HG03521 (cell line): ENCODE measurements around the gene JSRP1.

Experiments used
- ATAC-seq: cut with Tn5 transposase; IDR thresholded peaks from one replicate; pipeline ENCODE4 v1.9.1; 2021; ENCODE audit warnings: mild to moderate bottlenecking, moderate library complexity; ENCODE audit not compliant: unreplicated experiment

The JSRP1 gene

DNA sequence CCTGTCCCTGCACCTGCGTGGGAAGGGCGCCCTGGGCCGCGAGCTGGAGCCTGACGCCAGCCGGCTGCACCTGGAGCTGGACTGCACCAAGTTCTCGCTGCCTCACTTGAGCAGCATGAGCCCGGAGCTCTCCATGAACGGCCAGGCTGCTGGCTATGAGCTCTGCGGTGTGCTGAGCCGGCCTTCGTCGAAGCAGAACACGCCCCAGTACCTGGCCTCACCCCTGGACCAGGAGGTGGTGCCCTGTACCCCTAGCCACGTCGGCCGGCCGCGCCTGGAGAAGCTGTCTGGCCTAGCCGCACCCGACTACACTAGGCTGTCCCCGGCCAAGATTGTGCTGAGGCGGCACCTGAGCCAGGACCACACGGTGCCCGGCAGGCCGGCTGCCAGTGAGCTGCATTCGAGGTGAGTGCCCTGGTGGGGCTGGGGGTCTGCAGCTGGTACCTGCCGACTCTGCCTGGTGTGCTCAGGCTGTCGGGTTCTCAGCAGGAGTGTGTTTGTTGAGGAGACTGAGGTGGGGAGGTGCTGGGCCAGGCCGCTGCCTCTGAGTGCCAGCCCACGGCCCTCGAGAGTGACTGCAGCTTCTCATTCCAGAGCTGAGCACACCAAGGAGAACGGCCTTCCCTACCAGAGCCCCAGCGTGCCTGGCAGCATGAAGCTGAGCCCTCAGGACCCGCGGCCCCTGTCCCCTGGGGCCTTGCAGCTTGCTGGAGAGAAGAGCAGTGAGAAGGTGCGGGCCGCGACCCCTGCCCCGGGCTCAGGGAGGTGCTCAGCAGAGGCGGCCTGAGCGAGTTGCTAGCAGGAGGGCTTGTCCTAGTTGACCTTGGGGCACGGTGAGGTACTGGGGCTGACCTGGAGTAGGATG lies 39.6 kb downstream of the JSRP1 start:
- ATAC-seq: no peak

DNA sequence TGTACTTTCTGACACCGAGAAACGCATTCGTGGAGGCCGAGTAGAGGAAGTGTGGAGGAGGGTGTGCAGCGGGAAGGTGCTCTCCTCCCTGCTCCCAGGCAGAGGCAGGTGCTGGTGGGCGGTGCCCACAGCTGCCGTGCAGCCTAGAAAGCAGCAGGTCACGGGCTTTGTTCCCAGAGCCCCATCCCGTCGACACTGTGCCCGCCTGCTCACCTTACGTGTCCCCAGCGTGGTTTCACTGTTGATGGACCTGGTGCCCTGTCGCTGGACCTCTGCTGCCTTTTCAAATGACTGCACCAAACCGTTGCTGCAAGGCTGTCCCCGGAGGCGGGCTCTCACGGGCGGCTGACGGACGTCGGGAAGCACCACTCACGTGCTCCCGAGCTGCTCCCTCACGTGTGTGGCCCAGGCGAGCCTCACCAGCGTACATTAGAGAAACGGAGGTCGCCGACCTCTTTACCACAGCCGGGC lies 40.9 kb downstream of the JSRP1 start:
- no peak for ATAC-seq

DNA sequence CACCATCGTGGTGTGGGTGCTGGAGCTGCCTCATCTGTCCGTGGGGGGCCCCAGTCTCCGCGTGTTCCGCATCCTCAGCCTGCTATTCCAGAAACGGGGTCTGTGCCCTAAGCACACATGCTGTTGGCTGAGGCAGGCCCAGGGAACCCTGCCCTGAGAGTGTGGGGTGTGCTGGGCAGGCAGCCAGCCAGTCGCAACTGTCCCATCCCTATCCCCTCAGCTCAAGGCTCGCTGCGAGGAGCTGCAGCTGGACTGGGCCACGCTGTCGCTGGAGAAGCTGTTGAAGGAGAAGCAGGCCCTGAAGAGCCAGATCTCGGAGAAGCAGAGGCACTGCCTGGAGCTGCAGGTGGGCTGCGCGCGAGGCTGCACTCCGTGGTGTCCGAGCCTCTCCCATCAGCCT lies 42.0 kb downstream of the JSRP1 start:
- ATAC-seq: no peak

DNA sequence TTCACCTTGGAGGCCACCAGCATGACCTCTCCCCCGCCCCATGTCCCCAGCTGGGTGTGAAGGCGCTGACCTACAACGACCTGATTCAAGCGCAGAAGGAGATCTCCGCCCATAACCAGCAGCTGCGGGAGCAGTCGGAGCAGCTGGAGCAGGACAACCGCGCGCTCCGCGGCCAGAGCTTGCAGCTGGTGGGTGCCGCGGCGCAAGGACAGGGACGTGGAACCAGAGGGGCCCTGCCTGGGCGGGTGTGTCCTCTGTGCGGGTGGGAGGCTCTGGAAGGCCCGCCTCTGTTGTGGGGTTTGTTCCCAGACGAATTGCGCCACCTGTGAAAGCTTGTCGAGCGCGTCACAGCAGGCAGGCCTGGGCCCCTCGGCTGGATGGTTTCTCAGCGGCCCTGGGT lies 42.4 kb downstream of the JSRP1 start:
- ATAC-seq: no peak

- no peak for ATAC-seq
These were observed 43.1 kb downstream of the JSRP1 start for GRCh38 chr19:2212861-2213711.

DNA sequence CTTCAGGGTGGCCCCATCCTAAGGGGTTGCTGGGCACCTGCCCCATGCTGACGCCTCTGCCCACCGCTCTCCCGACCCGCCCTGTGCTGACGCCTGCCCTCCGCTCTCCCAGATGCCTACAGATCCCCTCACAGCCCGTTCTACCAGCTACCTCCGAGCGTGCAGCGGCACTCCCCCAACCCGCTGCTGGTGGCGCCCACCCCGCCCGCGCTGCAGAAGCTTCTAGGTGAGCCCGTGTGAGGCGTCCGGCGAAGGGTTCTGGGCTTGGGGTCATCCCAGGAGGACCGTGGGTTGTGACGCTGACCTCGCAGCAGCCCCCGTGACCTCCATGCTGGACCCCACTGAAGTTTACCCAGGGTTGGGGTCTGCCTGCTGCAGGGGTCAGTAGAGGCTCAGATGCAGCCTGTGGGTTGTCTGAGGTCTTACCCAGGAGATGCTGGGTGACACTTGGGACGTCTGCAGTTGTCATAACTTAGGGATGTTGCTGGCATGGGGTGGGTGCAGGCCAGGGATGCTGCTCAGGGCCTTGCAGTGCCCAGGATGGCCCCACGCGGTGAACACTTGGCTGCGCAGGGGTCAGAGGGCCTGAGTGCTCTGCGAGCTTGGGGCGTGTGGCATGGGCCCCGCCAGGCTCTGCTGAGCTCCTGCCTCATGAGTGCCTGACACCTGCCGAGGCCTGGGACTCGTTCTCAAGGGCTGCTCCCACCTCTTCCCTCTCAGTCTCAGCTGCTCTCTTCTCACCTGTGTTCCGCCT lies 45.1 kb downstream of the JSRP1 start:
- ATAC-seq: no peak

DNA sequence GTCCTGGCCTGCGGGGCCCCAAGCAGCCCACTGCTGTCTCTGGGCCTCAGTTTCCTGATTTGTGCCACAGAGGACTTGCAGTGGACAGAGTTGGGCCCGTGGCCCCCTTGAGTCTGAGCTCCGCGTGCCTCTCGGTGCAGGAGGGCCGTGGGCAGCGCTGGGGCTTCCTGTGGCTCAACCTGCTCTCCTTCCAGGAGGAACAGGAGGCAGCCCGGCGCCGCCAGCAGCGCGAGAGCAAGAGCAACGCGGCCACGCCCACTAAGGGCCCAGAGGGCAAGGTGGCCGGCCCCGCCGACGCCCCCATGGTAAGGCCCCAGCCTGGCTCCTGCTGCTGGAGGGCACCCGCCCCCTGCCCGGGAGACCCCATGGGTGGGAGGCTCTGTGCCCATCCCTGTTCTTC lies 46.0 kb downstream of the JSRP1 start:
- ATAC-seq: no peak

GRCh38 chr19:2209408-2209807 lies 46.8 kb downstream of the JSRP1 start:
- no peak for ATAC-seq

- no peak for ATAC-seq
These were observed 47.2 kb downstream of the JSRP1 start for GRCh38 chr19:2208975-2209374.

DNA sequence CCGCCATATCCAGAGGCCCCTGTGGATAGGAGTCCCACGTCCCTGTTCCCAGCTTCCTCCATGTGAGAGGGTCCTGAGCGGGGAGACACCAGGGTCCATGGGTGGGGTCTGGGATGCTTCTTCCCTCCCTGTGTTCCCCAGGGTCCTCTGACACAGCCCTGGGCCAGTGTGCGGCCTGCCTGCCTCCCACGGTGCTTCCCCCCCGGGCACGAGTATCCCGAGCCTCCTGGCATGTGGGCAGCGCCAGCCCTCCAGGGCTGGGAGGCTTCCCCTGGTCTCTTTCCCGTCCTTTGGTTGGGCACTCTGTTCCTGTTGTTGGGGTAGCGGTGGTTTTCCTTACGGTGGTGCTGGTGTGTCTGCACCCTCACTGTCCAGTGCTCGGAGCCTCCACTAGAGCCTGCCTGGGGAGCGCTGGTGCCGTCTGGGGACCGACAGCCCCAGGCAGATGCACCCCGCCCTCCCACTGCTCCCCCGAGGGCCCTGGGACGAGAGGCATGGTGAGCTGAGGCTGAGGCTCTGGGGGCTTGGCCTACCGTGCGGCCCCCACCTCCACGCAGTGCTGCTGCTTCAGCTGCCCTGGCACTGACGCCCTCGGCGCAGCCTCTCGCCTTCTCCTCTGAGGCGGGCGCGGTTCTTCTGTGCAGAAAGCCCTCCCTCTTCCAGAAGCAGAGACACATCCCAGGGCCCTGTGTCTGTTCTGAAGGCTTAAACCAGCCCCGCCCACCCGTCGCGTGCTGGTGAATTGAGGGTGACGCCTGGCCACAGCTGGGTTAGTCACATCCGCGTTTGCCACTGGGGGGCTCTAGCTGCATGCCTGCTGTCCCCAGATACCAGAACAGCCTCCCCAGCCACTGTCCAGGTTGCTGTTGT lies 48.0 kb downstream of the JSRP1 start:
- ATAC-seq: no peak

GRCh38 chr19:2207008-2207407 lies 49.2 kb downstream of the JSRP1 start:
- ATAC-seq: no peak

DNA sequence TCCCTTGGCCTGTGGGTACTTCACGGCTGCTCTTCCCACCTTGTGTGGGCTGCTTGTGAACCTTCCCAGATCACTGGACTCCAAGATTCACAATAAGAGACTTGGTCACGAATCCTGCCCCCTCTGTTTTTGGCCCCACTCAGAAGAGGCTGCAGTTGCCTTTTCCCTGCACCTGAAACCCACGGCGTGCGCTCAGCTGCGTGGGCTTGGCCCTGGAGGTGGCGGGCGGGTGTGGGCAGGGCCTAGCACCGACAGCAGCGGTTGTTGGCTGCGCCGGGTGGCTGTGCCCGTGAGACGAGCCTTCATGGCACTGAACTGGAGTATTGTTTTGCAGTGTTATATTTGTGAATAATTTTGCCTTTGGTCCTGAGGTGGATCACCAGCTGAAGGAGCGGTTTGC lies 53.9 kb downstream of the JSRP1 start:
- ATAC-seq: no peak
